ENCODE data around the gene TPRG1L.
A peak's percentile ranks its signal among the peaks of the same experiment; 100 is the strongest.
"Not testable (repeated sequence)": the region's sequence is repeated elsewhere in the genome, so short reads cannot be mapped to it uniquely, and the experiment has no call there.

The TPRG1L gene

DNA sequence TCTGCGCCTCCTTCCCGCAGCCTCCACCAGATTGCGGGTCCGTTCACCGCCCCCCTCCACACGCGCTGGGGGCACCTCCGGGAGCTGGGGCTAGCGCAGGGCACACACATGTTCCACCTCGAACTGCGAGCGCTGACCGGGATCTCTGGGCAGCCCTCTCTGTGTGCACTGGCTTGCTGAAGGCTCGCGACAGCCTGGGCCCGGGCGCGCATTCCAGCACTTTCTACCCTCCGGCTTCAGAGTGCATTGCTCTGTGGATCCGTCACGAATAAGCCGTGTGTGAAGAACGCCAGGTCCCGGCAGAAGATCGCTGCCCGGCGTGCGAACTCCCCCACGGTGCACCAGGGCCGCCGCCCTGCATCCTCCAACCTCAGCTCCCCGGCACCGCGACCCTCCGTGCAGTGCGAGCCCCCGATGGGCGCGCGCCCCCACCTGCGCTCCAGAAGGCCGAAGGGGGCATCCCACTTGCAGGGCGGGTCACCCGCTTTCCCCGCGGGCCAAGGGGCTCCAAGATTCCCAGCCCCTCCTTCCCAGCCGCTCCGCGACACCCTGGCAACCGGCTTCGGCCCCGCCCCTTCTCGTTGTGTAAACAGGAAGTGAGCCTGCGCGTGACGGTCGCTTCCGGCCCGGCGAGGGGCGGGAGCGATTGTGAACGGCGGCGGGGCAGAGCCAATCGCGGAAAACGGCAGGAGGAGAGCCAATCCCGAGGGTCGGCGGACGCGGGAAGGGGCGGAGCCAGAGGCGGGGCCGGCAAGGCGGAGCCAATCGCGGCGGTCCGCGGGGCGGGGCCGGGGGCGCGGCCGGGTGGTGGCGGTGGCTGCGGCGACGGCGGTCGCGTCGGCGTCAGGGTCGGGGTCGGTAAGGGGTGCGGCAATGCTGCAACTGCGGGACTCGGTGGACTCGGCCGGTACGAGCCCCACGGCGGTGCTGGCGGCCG, at the start of gene TPRG1L:
Gene TPRG1L (plus strand): TSS at position 816 of the 937 bp plus-strand sequence. CDS start 58 bp downstream, at position 874.
- peak within 1 kb of the TSS; percentile 98 for H3K4me2 ChIP-seq (ENCODE audit: low read depth, low read length)

GRCh38 chr1:3575515-3575914, 49.3 kb upstream of the TPRG1L start:
- not testable (repeated sequence) for H3K4me2 ChIP-seq (ENCODE audit: low read depth, low read length); DNase-seq; H3K27ac ChIP-seq (ENCODE audit: low read length); H2AFZ ChIP-seq (ENCODE audit: low read length); H3K36me3 ChIP-seq (replicated peaks; ENCODE audit: insufficient read depth, low read length); H3K9me2 ChIP-seq (replicated peaks; ENCODE audit: insufficient read depth, low read length); H3F3A ChIP-seq (ENCODE audit: insufficient read depth, low read length); H4K20me1 ChIP-seq (ENCODE audit: insufficient read depth, low read length); H3K9me3 ChIP-seq (replicated peaks; ENCODE audit: insufficient read depth, low read length); H3K4me1 ChIP-seq (ENCODE audit: low read length); H3K79me2 ChIP-seq (ENCODE audit: low read length); H3K4me3 ChIP-seq (ENCODE audit: low read length); H3K9ac ChIP-seq (ENCODE audit: low read length)
- H3K27me3 ChIP-seq (replicated peaks; ENCODE audit: insufficient read depth, low read length) = peaks cover 60% of the 10 kb centered on the region

More for the DNA sequence above, at the start of gene TPRG1L:
- H2AFZ ChIP-seq (ENCODE audit: low read length) = peak within 1 kb of the TSS; percentile 84
- DNase-seq = peak; percentile 98
- no peak within 1 kb of the TSS for H3K27ac ChIP-seq (ENCODE audit: low read length)
- peaks cover 15% of the 10 kb centered on the region for H3K4me1 ChIP-seq (ENCODE audit: low read length)
- peaks cover 6% of the 10 kb centered on the region for H3K79me2 ChIP-seq (ENCODE audit: low read length)
- H3K9me2 ChIP-seq (replicated peaks; ENCODE audit: insufficient read depth, low read length) = no peaks in the 10 kb centered on the region
- peaks cover 7% of the 10 kb centered on the region; the same call in 1 of the 2 replicates for H3K27me3 ChIP-seq (replicated peaks; ENCODE audit: insufficient read depth, low read length)
- H3K4me3 ChIP-seq (ENCODE audit: low read length) = peak within 1 kb of the TSS; percentile 87
- H3F3A ChIP-seq (ENCODE audit: insufficient read depth, low read length) = peaks cover 3% of the 10 kb centered on the region; the same call in 1 of the 2 replicates
- no peaks in the 10 kb centered on the region for H4K20me1 ChIP-seq (ENCODE audit: insufficient read depth, low read length)
- no peak for TF ChIP-seq EZH2 (optimal IDR thresholded peaks at IDR 0.05; ENCODE audit: low read depth, low read length)
- TF ChIP-seq, protein P1, sequence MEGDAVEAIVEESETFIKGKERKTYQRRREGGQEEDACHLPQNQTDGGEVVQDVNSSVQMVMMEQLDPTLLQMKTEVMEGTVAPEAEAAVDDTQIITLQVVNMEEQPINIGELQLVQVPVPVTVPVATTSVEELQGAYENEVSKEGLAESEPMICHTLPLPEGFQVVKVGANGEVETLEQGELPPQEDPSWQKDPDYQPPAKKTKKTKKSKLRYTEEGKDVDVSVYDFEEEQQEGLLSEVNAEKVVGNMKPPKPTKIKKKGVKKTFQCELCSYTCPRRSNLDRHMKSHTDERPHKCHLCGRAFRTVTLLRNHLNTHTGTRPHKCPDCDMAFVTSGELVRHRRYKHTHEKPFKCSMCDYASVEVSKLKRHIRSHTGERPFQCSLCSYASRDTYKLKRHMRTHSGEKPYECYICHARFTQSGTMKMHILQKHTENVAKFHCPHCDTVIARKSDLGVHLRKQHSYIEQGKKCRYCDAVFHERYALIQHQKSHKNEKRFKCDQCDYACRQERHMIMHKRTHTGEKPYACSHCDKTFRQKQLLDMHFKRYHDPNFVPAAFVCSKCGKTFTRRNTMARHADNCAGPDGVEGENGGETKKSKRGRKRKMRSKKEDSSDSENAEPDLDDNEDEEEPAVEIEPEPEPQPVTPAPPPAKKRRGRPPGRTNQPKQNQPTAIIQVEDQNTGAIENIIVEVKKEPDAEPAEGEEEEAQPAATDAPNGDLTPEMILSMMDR (IDR thresholded peaks at IDR 0.05; ENCODE audit: low read length) = no peak
- no peak for TF ChIP-seq EZH2phosphoT487 (IDR thresholded peaks at IDR 0.05; ENCODE audit: low read length)
- H3K36me3 ChIP-seq (replicated peaks; ENCODE audit: insufficient read depth, low read length) = no peaks in the 10 kb centered on the region
- H3K9me3 ChIP-seq (replicated peaks; ENCODE audit: insufficient read depth, low read length) = no peaks in the 10 kb centered on the region
- H3K9ac ChIP-seq (ENCODE audit: low read length) = peak within 1 kb of the TSS; percentile 52

DNA sequence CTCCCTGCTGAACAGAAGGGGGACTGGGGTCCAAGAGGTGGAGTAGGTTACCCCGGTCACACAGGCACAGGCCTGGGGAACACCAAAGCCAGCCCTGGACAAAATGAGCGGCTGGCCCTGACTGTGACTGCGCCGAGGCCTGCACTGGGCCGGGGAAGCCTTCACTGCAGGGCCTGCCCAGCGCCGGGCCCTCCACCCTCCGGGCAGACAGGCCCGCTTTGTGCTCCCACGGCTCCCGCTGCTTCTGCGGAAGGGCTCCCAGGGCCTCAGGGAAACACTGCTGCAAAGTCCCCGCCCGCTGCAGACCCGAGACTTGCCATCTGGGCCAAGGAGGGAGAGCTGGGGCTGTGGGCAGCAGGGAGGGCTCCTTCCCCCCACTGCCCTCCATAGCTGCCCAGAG, 48.8 kb upstream of the TPRG1L start:
- TF ChIP-seq, protein P1 (IDR thresholded peaks at IDR 0.05; ENCODE audit: low read length) = no peak
- TF ChIP-seq EZH2 (optimal IDR thresholded peaks at IDR 0.05; ENCODE audit: low read depth, low read length) (no peak), EZH2phosphoT487 (IDR thresholded peaks at IDR 0.05; ENCODE audit: low read length) (no peak)
- no peaks in the 10 kb centered on the region for H3K4me1 ChIP-seq (ENCODE audit: low read length)
- no peaks in the 10 kb centered on the region for H3K9me2 ChIP-seq (replicated peaks; ENCODE audit: insufficient read depth, low read length)

GRCh38 chr1:3577300-3577699, 47.5 kb upstream of the TPRG1L start:
- H3K79me2 ChIP-seq (ENCODE audit: low read length) = no peaks in the 10 kb centered on the region
- H3F3A ChIP-seq (ENCODE audit: insufficient read depth, low read length) = no peaks in the 10 kb centered on the region
- H3K9me2 ChIP-seq (replicated peaks; ENCODE audit: insufficient read depth, low read length) = no peaks in the 10 kb centered on the region
- no peak overlapping the region for H2AFZ ChIP-seq (ENCODE audit: low read length)
- H3K27ac ChIP-seq (ENCODE audit: low read length) = no peak overlapping the region
- no peaks in the 10 kb centered on the region for H3K4me1 ChIP-seq (ENCODE audit: low read length)
- no peaks in the 10 kb centered on the region for H3K9me3 ChIP-seq (replicated peaks; ENCODE audit: insufficient read depth, low read length)
- no peak for DNase-seq
- no peak overlapping the region for H3K4me2 ChIP-seq (ENCODE audit: low read depth, low read length)
- no peak overlapping the region for H3K9ac ChIP-seq (ENCODE audit: low read length)
- no peaks in the 10 kb centered on the region for H3K36me3 ChIP-seq (replicated peaks; ENCODE audit: insufficient read depth, low read length)
- H4K20me1 ChIP-seq (ENCODE audit: insufficient read depth, low read length) = no peaks in the 10 kb centered on the region
- TF ChIP-seq, protein P1 (IDR thresholded peaks at IDR 0.05; ENCODE audit: low read length) = no peak
- no peak for TF ChIP-seq EZH2phosphoT487 (IDR thresholded peaks at IDR 0.05; ENCODE audit: low read length)
- no peak for TF ChIP-seq EZH2 (optimal IDR thresholded peaks at IDR 0.05; ENCODE audit: low read depth, low read length)
- H3K4me3 ChIP-seq (ENCODE audit: low read length) = no peak overlapping the region
- peaks cover 71% of the 10 kb centered on the region for H3K27me3 ChIP-seq (replicated peaks; ENCODE audit: insufficient read depth, low read length)

More for the DNA sequence above, 48.8 kb upstream of the TPRG1L start:
- Histone ChIP-seq H3K79me2 (ENCODE audit: low read length) (no peaks in the 10 kb centered on the region), H3K9me3 (replicated peaks; ENCODE audit: insufficient read depth, low read length) (no peaks in the 10 kb centered on the region), H3K4me2 (ENCODE audit: low read depth, low read length) (no peak overlapping the region), H3F3A (ENCODE audit: insufficient read depth, low read length) (no peaks in the 10 kb centered on the region), H3K27me3 (replicated peaks; ENCODE audit: insufficient read depth, low read length) (peaks cover 58% of the 10 kb centered on the region), H3K9ac (ENCODE audit: low read length) (no peak overlapping the region), H3K4me3 (ENCODE audit: low read length) (no peak overlapping the region), H3K27ac (ENCODE audit: low read length) (no peak overlapping the region), H4K20me1 (ENCODE audit: insufficient read depth, low read length) (no peaks in the 10 kb centered on the region), H3K36me3 (replicated peaks; ENCODE audit: insufficient read depth, low read length) (no peaks in the 10 kb centered on the region), H2AFZ (ENCODE audit: low read length) (no peak overlapping the region)
- no peak for DNase-seq

Measured in MM.1S (cell line).